Islet precursor cell (in vitro differentiated cells): ENCODE results near the gene TK1.
A peak's percentile ranks its signal among the peaks of the same experiment; 100 is the strongest.

Source experiments
- DNase-seq: peaks from one replicate; pipeline ENCODE4 v3.0.0-alpha.2; 2018

TK1 gene

DNA sequence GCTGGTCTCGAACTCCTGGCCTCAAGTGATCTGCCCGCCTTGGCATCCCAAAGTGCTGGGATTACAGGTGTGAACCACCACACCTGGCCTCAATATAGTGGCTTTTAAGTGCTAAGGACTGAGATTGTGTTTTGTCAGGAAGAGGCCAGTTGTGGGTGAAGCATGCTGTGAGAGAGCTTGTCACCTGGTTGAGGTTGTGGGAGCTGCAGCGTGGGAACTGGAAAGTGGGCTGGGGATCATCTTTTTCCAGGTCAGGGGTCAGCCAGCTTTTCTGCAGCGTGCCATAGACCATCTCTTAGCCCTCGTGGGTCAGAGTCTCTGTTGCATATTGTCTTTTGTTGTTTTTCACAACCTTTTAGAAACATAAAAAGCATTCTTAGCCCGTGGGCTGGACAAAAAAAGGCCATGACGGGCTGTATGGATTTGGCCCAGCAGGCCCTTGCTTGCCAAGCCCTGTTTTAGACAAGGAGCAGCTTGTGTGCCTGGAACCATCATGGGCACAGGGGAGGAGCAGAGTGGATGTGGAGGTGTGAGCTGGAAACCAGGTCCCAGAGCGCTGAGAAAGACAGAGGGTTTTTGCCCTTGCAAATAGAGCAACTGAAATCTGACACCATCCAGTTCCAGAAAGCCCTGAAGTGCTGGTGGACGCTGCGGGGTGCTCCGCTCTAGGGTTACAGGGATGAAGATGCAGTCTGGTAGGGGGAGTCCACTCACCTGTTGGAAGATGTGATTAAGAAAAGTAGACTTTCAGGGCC lies 32.7 kb upstream of the TK1 start:
- DNase-seq = no peak

DNA sequence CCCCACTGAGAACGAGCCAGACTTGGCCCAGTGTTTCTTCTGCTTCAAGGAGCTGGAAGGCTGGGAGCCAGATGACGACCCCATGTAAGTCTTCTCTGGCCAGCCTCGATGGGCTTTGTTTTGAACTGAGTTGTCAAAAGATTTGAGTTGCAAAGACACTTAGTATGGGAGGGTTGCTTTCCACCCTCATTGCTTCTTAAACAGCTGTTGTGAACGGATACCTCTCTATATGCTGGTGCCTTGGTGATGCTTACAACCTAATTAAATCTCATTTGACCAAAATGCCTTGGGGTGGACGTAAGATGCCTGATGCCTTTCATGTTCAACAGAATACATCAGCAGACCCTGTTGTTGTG lies 27.8 kb upstream of the TK1 start:
- no peak for DNase-seq

DNA sequence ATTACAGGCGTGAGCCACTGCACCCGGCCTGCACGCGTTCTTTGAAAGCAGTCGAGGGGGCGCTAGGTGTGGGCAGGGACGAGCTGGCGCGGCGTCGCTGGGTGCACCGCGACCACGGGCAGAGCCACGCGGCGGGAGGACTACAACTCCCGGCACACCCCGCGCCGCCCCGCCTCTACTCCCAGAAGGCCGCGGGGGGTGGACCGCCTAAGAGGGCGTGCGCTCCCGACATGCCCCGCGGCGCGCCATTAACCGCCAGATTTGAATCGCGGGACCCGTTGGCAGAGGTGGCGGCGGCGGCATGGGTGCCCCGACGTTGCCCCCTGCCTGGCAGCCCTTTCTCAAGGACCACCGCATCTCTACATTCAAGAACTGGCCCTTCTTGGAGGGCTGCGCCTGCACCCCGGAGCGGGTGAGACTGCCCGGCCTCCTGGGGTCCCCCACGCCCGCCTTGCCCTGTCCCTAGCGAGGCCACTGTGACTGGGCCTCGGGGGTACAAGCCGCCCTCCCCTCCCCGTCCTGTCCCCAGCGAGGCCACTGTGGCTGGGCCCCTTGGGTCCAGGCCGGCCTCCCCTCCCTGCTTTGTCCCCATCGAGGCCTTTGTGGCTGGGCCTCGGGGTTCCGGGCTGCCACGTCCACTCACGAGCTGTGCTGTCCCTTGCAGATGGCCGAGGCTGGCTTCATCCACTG lies 27.3 kb upstream of the TK1 start, which contains the start of gene BIRC5:
TSS of gene BIRC5 (plus strand) at position 238 of the 690 bp plus-strand sequence. CDS start at position 302, 64 bp downstream.
- peak; percentile 94 for DNase-seq

DNA sequence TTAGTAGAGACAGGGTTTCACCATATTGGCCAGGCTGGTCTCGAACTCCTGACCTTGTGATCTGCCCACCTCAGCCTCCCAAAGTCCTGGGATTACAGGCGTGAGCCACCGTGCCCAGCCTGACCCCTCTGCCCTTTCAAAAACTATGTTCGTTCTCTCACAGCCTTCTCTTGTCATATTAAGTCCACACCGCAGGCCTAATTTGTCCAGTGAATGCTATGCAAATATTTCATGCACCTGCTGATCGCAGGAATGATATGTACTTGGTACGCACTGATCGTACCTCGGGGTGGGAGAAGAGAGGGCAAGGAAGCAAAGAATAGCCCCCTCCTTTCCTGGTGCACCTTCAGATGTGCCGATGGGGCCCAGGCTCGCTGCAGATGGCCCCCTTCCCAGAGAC lies 24.2 kb upstream of the TK1 start:
- no peak for DNase-seq

DNA sequence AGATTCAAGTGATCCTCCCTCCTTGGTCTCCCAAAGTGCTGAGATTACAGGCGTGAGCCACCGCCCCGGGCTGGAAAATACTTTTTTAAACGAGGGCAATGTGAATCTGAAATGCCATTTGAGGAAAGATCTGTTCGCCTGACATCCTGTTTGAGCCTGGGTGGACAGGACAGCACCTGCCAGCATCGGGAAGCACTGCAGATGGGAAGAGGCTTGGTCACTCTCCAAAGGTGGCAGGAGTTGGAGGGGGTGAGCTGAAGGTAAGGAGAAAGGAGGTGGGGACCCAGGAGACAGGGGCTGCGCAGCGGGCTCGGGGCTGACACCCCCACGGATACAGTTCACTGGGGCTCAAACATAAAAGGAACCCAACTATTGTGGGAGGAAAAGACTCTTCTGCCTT lies 23.3 kb upstream of the TK1 start:
- DNase-seq = no peak

DNA sequence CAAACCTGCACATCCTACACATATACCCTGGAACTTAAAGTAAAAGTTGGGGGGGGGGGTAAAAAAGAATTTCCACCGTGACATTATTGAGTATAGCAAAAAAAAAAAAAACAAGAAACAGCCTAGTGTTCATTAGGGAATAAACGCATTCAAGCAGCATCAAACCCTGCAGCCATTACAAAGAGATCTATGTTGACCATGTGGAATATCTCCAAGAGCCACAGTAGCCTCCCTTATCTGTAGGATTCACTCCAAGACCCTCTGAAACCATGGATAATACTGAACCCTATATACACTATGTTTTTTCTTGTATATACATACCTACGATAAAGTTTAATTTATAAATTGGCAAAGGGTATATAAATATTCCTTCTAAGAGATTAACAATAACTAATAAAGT lies 21.6 kb upstream of the TK1 start:
- DNase-seq = no peak

DNA sequence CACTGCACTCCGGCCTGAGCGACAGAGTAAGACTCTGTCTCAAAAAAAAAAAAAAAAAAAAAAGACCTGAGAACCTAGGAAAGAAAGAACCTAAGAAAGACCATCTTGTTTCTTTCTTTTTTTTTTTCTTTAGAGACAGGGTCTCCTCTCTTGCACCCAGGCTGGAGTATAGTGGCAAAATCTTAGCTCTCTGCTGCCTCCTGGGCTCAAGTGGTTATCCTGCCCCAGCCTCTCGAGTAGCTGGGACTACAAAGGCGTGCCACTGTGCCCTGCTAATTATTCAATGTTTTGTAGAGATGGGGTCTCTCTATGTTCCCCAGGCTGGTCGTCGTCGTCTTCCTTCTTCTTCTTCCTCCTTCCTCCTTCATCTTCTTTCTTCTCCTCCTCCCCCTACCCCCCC lies 19.4 kb upstream of the TK1 start:
- DNase-seq = no peak

DNA sequence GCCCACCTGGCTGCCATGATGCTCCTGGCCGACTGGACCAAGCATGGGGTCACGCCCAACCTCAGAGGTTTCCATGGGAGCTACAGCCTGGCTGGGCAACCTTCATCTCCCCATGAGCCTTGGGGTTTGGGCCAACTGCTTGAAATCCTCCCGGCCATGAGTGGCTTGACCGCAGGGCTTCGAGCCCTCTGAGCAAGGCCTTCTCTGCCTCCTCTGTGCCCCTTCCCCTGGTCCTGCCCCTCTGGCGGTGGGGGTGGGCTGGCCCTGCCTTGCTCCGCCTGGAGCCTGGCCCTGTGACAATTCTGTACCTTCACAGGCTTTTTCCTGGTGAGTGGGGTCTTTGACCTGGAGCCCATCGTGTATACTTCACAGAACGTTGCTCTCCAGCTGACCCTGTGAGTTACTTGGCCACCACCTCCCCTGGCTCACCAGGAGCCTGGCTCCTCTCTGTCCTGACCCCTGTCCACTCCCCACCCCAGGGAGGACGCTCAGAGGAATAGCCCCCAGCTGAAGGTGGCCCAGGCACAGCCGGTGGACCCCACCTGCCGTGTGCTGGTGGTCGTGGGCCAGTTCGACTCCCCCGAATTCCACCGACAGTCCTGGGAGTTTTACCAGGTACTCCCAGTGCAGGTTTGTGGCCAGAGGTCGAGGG lies 18.4 kb upstream of the TK1 start:
- no peak for DNase-seq

DNA sequence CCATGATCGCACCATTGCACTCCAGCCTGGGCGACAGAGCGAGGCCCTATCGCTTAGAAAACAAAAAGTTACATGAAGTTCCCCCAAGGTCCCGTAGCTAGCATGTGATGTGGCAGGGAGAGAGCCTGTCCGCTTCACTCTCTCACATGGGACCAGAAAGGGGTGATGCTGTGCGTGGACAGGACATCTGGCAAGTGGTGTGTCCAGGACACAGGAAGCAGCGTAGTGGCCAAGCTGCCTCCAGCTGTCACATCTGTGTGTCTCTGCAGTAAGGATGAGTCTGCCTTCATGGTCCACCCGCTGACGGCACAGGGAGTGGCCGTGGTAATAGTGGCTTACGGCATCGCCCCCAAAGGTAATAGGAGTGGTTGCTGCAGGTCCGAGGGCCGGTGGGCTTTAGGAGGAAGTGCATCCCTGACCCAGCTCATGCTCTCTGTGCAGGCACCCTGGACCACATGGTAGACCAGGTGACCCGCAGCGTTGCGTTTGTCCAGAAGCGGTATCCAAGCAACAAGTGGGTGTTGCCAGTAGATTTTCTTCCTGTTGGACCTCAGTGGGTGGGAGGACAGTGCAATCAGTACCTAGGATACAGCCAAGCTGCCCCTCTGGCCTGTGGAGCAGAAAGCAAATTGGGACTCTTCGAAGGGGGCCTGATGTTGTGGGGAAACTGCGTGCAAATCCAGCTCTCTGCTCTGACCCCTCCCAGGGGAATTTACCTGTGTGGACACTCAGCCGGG lies 17.7 kb upstream of the TK1 start:
- DNase-seq = no peak

DNA sequence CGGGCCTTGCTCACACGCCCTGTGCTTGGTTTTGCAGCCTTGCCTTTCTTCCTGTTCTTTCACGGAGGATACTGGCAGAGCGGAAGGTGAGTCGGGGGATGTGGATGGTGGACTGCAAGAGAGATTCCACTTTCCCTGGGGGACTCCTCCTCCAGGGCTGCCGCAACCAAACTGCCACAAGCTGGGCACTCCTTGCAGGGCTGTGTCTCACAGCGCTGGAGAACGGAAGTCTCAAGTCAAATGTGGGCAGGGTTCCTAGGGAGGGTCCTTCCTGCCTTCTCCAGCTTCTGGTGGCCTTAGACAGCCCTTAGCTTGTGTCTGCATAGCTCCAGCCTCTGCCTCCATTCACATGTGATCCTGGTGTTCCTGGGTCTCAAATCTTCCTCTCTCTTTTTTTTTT lies 15.8 kb upstream of the TK1 start:
- no peak for DNase-seq

DNA sequence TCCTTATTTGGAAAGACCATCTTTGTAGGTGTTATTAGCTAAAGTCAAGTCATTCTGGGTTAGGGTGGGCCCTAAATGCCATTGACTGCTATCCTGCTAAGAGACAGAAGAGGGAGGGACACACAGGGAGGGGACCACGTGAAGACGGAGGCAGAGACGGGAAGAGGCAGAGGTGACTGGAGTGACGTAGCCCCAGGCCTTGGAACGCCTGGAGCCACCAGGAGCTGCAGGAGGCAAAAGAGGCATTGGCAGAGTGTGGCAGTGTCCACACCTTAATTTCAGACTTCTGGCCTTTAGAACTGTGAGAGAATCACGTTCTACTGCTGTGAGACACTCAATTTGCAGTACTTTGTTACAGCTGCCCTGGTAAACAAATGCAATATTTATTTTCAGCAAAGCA lies 13.6 kb upstream of the TK1 start:
- no peak for DNase-seq

DNA sequence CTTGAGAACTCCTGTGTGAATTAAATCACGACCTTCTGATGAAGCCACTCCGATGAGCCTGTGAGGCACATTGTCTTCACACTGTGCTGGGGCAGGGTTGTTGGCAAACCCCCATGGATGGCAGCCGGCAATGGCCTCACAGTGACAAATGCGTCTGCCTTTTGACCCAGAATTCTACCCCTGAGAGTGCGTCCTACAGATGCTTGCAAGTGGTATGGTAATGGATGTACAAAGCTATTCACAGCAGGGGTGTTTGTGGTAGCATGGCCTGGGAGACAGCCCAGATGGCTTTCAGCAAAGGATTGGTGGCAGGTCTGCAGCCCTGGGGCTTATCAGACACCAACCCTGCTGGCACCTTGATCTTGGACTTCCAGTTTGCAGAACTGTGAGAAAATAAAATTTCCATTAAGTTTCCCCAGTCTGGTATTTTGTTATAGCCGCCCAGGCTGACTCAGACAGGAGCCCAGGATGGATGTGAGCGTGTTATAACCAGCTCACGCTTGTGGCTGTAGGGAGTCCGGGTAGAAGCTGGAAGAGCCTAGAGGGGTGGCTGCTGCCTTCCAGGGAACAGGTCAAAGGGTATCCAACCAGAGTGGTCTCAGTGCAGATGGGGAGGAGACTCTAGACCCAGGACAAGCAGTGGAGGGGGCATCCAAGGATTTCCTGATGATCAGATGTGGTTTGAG lies 10.4 kb upstream of the TK1 start:
- DNase-seq = peak; percentile 76

DNA sequence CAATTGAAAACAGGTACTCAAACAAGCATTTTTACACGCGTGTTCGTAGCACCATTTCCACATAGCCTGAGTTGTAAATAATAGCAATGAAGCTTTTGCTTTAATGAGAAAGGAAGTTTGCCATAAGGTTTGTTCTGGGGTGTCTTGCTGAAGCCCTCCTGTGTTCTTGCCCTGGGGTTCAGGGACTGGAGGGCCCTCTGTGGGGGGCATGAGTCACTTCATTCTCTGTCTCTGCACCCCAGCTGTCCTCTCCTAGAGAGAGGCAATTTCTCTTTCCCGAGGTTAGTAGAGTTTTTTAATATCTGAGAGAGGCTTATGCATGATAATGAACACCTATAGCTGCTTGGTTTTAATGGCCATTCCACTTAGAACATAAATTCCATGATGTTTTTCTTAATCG lies 9.9 kb upstream of the TK1 start:
- DNase-seq = no peak

DNA sequence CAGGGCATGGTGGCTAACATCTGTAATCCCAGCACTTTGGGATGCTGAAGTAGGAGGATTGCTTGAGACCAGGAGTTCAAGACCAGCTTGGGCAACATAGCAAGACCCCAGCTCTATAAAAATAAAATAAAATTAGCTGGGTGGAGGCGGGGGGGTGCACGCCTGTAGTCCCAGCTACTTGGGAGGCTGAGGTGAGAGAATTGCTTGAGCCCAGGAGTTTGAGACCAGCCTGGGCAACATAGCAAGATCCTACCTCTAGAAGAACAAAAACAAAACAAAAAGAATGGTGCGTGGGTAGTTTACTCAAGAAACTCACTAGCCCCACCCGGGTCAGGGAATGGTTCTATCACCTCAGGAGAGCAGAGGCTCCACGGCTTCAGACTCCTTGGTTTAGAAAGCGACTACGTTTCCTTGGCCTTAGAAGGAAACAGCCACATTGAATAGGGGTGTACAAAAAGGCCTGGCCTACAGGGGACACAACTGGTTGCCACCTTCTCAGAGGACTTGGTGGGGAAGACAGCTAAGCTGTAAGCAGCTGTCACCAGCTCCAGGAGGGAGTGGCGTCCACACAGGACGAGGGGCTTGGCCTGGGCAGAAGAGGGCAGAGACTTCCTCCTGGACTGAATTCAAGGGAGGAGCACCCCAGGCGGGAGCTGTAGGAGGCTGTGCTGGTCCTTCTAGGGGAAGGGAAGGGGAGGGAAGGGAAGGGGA lies 716 bp downstream of the TK1 start:
- DNase-seq = peak; percentile 84

DNA sequence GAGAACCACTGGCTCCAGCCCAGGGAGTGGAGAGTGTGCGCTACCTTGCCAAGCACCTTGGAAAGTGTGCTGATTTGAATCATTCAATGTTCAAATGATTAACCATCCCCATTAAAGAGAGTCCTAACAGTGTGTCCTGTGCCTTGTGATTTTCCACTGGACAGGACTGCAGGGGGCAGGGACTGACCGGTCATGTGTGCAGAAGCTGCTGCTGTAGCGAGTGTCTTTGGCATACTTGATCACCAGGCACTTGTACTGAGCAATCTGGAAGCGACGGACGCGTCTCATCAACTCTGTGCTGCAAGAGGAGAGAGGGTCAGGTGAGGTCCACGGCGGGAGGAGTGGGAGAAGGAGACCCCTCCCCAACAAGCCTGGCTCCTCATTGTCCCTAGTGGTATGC lies 2.0 kb downstream of the TK1 start:
- DNase-seq = no peak

DNA sequence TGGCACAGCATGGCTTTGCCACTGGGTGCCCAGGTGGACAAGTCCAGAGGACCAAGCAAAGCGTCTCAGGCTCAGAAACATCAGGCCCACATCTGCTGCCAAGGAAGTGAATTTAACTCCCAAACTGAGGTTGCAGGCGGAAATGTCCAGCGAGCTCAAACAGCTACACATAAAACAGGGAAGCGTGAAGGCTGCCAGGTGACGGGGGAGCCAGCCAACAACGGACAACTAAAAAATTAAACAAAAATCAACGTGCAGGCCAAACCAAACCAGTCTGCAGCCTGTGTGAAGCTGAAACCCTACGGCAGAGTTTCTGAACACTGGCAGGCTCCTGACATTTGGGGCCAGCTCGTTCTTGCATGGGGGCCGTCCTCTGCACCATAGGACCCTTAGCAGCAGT lies 2.5 kb downstream of the TK1 start:
- no peak for DNase-seq

DNA sequence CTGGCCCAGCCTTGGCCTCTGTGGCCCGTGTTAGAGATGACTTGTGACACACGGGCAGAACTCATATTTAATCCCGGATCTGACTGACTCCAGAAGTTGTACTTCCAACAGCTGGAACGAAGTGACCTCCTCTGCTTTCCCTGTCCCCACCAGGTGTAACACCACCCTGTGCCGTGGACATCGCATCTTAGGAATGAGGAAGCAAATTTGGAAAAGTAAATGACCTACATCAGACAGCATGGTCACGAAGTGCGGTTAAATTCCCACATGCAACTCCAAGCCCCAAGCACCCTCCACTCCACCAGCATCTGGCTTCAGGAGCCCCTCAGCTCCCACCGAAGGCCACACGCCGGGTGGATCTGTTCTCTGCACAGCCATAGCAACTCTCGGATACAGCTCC lies 2.9 kb downstream of the TK1 start:
- no peak for DNase-seq

DNA sequence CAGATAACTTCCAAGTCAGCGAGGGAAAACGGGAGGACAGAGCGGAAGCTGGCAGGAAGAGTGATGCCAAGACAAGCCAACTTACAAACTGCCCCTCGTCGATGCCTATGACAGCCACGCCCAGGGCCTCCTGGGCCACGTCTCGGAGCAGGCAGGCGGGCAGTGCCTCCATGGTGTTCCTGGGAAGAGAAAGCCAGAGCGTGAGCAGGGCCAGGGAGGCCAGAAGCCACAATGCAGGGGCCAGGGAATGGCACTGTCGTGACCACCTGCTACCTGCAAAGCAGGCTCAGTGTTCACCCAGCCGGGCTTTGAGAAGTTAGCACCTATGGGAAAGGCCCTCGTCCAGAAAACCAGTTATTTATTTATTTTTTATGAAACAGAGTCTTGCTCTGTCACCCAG lies 4.3 kb downstream of the TK1 start:
- no peak for DNase-seq

DNA sequence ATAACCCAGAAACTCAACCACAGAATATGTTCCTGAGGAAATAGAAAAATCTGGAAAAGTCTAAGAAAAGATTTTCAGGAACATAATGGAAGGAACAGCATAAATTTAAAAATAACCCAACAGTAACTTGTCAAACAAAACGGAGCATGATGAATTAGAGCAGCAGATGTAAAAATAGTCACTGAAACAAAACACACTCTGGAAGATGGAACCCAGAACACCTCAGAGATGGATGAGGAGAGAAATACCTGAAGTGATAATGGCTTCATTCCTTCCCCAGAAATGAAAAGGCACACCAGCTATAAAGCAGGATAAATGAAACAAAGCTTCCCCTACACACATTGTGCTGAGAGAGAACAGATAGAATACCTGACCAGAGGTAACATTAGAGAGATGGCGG lies 6.3 kb downstream of the TK1 start:
- no peak for DNase-seq

DNA sequence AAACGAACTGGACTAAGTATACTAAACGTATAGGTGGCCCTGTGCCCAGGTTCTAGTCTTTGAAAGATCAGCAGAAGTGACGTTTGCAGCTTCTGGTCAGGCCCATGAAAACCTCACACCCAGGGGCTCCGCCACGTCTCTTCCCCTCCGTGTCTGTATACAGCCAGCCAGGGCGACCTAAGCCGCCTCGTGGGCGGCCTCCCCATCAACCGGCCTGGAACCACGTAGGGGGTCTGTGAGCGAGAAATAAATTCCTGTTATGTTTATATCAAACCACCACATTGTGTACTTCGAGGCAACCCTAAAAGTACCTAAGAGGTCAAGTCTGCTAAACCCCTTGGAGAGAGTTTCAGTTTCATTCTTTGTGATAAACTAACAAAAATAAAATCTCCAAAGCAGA lies 6.8 kb downstream of the TK1 start:
- DNase-seq = no peak

DNA sequence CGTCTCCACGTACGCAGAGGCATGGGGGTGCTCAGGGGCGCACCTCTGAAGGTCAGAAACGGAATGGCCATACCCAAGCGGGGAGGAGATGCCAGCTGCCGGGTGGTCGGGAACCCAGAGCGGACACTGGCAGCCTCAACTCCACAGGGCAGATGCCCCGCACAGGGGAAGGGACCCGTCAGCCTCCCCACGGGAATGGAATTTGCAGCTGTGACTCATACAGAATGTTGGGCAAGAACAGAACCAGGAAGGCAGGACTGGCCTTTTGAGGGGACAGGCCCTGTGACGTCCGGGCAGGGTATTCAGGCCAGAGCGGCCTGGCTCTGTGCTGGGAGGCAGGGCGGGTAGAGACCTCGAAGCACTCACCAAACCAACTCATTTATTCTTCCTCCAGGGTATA lies 7.5 kb downstream of the TK1 start:
- DNase-seq = peak; percentile 89

DNA sequence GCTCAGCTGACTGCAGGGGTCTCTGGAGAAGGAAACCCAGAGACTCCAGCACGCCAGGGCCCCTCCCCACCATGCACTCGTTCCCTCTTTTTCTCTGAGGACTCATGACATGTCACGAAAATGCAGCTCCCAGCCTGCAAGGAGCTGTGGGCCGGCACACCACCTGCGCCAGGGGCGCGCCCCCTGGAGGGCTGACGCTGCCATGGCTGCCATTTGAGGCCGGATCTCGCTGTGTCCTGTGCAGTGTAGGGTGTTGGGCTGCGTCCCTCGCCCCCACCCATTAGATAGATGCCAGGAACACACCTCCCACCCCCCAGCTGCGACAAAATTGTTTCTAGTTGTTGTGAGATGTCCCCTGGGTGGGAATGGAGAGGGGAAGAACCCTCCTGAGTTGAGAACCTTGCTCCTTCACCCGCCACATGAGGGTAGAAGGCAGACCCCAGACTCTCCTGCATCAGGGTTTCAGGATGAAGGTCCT lies 10.3 kb downstream of the TK1 start:
- peak; percentile 92 for DNase-seq
